Measurements from ENCODE around the gene MRPS31.

Gene MRPS31

DNA sequence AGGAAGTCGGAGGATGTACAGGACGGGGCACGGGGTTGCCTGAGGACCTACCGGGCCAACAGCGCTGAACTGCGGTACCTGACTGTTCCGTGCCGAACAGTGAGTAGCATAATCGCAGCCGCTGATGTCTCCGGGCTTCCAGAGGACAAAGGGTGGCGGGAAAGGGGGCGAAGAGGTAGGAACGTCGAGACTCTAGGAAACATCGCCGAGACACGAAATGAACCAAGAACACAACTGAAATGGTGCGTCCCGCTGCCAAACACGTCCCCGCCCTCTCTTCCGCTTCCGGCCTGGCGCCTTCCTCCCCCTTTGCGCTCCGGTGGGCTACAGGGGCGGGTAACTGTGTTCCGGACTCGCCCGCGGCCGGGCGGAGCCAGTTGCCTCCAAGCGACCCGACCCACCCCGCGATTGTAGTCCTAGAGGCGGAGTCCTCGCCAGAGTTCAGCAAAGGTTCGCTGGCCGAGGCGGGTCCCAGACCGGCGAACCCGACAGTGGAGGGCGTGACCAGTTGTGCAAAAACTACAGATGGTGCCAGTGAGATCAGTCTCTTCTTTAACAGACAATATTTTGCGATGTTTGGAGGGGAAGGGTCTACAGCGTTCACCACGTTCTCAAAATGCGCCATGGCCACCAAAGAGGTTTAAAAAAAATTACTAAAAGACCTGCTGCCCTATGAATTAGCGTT, at the start of gene MRPS31:
Gene MRPS31 (minus strand): TSS at position 257 of the 685 bp plus-strand sequence. CDS start 54 bp downstream, at position 203.
- DNase-seq: peak; percentile 62

DNA sequence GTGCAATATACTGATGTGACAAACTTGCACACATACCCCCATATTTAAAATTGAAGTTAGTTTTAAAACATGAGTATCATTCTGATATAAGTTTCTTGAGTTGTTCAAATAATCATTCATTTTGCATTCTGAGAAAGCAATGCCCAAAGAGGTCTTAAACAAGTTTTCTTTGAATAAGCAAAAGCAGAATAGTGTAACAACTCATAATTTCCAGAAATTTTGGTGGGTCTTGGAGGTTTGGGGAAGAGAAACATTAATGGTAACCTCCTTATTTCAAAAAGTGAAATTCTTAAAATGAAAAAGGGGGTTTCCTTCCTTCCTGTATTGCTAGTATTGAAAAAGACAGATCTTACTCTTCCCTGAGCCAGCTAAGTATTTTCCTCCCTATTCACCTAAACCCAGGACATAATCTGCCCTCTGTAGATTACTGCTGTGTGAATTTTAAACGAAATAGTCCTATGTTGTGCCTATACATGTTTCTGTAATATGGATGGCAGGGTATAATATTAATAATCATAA, 48.9 kb upstream of the MRPS31 start:
- no peak for DNase-seq

DNA sequence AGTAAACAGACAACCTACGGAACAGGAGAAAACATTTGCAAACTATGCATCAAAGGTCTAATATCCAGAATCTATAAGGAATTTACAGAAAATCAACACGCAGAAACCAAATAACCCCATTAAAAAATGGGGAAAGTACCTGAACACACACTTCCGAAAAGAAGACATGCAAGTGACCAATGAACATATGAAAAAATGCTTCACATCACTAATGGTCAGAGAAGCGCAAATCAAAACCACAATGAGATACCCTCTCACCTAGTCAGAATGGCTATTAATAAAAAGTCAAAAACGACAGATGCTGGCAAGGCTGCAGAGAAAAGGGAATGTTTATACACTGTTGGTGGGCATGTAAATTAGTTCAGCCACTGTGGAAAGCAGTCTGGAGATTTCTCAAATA, 47.9 kb upstream of the MRPS31 start:
- no peak for DNase-seq

DNA sequence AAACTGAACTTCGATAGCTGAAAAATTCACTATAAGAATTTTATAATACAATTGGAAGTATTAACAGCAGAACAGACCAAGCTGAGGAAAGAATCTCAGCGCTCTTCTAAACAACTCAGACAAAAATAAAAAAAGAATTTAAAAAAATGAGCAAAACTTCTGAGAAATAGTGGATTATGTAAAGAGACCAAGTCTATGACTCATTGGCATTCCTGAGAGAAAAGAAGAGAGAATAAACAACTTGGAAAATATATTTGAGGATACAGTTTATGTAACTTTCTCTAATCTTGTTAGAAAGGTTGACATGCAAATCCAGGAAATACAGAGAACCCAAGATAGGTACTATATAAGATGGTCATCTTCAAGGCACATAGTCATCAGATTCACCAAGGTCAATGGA, 43.8 kb upstream of the MRPS31 start:
- no peak for DNase-seq

DNA sequence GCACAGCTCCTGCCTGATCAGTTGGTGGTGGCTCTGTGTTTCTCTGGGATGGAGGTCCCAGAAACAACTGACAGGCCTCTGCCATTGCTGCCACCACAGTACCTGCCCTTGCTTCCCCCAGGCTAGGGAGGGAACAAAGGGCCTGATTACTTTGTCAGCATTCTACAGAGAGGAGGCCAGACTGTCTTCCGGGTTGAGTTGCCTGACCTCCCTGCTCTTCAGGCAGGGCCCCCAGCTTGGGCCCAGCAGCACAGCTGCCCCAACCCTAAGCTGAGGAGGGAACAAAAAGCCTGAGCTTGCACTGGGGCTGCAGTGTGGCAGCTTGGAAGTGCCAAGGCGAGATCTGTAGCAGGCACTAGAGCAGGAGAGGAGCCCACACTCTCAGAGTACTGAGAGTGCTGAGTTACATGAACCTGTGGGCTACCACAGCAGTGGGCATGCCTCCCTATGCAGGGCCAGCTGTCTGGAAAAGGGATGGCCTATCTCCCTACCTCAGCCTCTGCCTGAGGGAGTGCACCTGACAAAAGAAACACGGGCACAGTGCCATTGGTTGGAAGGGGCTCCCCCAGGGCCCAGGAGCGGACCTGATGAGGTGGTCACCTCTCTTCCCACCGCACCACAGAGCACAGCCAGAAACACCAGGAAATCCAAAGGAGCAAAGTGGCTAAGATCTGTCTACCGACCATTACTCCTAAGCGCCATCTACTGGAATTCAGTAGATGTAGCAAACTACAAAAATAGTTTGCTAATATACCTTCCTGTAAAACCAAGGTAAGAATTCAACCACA, 42.9 kb upstream of the MRPS31 start:
- DNase-seq: no peak

DNA sequence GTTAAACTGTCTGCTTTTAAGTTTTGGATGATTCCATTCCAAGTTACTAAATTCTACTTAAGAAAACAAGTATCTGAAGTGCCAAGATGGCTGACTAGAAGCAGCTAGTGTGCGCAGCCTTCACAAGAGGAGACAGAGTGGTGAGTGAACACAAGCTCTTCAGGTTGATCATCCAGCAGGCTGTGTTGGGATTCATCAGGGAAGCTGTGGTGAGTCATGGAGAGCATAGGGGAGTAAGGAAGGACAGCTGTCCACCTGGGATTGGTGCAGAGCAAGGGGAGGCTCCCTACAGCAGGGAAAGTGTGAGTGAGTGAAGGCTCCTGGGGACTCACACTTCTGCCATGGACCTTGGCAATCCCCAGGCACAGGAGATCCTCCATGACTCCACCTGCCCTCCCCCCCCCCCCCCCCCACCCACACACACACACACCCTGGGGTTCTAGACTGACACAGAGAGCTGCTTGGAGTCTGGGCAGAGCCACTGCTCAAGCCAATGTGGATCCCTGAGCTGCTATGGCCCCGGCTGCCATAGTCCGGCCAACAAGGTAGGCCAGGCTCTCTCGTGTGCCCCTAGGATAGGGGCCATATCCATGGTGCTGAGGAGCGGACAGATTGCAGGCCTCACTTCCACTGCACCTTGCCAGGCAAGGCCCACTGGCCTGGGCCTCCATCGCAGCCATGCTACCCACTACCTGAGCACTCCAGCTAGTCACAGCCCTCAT, 41.9 kb upstream of the MRPS31 start:
- DNase-seq: no peak

DNA sequence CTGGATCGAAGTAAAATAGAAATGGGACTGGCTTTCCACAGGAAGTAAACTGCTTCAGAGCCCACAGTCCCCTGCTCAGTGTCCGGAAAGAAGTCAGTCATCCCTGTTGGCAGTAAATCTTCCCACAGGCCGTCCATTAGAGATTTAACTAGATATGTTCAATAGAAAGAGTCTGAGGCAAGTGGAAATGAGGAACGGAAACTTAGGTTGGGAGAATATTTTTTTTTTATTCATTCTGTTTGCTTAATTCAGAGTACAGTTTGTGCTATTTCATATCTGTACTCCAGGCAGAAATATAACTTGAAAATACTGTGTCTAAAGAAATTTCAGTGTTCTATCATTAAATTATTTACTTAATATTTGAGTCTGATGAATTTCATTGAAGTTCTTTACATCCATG, 41.1 kb upstream of the MRPS31 start:
- DNase-seq: no peak

DNA sequence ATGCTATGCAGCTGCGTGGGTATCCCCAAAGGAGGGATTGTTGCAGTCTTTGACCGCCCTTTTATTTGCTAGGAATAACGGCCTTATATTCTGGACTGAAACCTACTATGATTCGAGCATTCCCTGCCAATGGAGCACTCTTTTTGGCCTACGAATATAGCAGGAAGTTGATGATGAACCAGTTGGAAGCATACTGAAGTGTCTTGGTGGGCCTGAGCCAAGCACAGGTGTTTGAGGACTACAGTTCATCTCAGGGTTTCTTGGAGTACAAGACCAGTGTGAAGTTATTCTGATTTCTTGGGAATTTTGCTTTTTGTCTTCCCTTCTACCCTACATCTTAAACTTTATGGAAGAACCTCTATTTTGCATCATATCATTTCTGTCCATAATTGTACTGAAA, 38.5 kb upstream of the MRPS31 start:
- DNase-seq: no peak

DNA sequence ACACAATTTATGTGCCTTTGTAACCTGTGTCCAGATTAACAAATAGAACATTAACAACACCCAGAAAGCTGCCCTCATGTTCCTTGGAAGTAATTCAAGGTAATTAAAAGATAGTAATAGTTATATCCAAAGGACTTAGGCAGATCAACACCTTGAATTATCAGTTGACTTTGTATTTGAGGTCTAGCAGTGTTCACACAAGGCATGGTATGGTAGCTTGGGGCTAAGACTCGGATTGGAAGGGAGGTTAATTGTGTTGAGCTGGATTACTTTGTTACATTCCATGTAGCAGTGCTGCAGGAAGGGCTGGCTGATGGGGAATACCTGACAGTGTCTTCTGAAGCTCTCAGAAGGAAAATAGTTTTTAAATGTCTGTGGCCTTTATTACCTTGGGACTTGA, 35.3 kb upstream of the MRPS31 start:
- no peak for DNase-seq

DNA sequence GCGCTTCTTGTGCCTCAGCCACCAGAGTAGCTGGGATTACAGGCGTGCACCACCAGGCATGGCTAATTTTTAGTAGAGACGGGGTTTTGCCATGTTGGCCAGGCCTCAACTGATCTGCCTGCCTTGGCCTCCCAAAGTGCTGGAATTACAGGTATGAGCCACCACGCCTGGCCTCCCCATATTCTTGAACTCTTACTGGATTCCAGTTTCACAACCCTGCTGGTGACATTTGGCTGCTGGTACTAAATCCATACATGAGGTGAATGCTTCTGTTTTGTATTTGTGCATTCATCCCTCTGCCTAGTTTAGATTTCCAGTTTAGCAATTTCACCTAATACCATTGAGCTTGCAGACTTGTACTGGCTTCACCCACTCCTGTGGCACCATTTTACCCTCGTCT, 32.3 kb upstream of the MRPS31 start:
- no peak for DNase-seq

DNA sequence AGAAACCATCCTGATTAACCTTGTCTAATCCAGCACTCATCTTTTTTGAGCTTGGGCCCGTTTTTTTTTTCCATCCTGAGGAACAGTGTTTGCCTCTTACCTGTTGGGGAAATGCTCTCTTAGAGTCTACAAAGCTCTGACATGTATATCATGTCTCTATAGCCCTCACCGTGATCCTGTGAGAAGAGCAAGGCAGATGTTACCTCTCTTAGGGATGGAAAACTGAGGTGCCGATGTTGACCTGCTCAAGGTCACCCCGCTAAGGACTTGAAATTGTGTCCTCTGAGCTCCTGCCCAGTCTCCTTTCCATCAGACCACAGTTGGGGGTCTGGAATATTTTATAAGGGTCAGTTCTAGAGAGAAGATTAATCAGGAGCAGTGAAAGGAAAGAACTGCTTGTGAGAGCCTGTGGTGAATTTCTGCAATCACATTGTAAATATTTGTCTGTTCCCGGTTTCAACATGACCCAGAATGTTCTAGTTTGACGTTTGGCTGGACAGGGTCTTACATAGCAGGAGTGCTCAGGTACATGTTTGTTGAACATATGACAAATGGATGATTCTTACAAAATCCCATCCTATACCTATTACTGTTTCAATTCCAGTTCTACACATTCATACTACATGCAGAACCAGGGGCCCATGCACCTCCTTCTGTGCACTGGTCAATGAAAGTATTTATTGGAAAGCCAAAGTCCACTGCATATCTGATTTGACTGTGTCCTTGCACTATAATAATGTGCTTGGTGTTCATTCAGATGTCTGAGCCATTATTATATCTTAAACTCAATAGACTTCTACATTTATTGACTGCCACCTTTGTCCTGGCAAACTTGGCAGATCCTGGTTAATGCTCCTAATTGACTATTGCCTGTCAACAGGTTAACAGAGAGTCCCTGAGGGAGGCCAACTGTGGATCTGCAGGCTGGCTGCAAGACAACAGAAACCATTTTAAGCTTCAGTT, 30.5 kb upstream of the MRPS31 start:
- no peak for DNase-seq

DNA sequence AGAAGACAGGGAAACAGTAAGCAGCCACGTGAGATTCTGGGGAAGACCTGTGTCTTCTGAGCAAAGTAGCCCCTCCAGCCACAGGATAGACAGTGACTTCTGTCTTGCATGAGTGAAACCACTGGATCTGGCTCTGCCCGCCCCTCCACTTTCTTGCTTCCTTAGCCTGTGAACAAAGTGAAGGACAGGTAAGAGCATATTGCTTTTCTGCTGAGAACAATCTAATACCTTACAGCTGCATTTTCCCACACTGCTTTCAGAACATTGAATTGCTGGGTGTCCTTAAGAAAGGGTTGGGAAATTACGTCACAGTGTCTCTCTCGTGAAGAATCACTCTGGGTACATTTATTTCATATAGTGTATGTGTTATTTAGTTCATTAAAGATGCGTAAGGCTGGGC, 29.6 kb upstream of the MRPS31 start:
- DNase-seq: no peak

DNA sequence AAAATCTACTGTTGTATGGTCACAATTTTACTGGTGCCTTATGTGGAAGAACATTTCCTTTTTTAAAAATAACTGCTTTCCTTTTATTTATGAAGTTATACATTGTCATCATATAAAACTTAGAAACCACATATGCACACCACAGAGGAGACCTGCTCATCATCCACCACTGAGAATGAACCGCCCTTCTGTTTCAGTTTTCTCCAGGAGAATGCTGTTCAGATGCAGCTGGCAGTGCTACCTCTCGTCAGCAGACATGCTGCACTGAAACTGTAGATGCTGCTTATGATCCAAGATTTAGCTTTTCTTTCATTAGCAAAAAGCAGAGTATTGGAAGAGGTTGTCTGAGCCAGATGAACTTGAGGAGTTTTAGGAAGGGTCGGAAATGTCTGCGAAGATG, 28.5 kb upstream of the MRPS31 start:
- no peak for DNase-seq

DNA sequence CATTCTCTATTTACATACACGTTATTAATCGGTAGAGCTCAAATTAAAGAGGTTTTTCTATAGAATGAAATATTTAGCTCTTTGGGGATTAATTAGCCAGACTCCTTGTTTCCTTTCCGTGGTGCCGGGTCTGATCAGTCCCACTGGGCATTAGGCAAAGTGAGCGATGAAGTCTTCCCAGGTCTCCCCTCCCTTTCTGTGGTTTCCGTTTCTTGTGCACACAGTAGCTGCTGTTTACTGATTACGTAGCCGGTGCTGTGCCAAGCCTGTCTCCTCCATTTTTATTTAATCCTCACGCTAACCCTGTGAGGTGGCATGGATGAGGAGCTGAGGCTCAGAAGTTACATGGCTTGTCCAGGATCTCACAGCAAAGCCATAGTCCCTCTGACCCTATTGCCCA, 27.4 kb upstream of the MRPS31 start:
- no peak for DNase-seq

DNA sequence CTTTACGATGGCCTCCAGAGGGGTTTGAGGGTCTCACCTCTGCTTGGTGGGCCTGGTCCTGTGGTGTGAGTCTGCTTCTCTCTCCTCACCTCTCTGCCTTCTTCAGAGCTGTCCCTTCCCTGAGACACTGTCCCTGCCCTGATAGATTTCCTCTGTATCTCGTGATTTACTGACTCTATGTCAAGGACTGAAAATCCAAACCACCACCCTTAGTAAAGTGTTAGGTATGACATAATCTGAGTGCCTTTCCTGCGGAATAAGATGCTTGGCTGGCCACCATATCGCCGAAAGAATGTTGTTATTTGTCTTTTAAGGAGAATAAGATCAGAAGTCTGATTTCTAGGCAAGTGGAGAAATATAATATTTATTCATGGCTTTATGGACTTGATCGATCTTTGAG, 25.7 kb upstream of the MRPS31 start:
- no peak for DNase-seq

DNA sequence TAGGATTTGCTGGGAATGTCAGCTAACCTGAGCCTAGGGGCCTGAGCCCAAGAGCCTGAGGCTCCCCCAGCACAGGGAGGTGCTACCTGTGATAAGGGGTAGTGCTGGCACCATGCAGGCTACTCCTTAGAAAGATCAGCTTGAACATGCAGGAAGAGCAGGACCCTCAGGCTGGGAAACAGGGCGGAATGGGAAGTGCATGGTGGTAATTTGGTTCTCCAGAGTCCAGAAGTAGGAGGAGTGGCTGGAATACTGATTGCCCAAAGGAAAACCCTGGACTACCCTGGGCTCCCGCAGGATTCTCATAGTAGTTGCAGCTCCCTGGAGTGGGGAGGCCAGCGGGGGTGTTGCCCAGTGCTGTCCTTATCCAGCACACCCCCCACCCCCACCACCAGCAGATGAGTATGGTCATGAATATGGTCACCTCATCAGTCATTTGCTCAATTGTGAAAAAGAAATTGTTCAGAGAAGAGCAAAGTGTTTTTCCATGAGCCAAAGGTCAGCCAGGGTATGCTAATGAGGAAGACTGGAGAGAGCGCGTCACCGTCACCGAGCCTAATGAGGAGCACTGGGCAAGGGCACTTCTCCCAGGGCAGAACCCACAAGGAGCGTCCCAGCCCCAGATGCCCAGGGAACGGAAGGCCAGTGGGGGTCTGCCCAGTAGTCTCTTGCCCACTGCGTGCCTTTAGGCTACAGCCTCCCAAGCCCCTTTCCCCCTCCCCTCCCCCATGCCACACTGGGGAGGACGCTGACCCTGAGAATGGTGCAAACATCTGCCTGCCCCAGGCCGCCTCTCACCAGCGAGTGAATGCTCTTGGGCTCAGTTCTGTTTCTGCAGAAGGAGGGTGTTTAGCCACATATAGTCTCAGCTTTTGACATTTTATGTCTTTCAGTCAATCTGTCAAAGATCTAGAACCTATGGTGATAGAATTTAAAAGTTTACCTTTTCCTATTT, 23.7 kb upstream of the MRPS31 start:
- no peak for DNase-seq

DNA sequence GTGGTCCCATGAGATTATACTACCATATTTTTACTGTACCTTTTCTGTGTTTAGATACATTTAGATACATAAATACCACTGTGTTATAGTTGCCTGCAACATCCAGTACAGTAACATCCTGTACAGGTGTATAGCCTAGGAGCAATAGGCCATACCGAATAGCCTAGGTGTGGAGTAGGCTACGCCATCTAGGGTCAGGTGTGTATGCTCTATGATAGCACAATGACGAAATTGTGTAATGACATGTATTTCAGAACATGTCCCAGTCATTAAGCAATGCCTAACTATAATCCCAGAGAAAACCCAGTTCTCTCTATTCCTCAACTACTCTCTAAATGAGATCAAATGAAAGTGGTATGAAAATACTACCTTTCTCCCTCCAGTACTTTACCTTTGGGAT, 22.3 kb upstream of the MRPS31 start:
- no peak for DNase-seq

DNA sequence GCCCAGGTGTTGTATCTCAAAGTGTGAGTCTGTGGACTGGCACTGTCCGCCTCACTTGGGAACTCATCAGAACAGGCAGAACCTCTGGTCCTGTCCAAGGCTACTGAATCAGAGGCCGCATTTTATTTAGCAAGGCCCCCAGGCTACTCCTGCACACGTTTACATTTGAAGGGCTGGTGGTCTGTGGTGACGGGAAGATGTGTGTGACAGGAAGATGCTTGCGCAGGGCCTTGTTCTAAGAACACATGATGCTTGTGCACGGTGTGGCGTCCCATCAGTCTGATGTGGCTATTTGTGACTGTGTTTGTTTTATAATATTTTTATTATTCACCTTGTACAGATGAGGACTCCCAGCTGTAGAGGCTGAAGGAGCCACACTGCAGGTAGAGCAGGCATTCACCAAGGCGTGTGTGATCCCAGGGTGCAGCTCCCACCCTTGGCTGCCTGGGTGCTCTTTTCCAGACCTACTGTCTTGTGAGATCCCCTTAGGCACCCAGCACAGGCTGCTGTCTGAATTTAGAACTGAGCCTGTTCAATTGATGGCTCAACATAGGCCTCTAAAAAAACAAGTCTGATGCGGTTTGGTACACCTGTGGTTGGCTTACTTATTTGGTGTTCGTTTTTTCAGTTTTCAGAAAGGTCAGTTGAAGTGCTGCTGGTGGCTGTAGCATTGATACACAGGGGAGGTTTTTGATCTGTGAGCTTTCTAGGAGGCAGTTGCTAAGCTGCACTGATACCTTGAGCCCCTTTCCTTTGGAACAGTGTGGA, 21.5 kb upstream of the MRPS31 start:
- DNase-seq: no peak

DNA sequence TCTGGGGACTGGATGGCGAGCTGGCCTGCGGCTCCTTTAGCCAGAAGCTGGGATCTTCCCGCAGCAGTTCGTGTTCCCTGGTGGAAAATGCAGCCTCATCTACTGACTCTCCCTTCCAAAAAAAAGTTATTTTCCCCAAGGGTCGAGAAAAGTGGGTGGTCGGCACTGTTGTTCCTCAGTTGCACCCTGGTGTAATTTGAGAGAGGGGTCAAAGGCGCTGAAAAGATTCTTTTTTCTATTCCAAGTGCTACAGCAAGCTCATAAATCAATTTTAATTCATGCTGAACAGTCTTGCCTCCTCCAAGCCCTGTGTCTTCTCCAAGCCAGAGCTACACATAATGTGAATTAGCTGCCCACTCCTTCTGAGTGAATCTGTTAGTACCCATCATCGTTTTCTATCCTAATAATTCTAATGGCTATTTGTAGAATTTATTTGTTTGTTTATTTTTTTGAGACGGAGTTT, 19.2 kb upstream of the MRPS31 start:
- DNase-seq: no peak
